Thymus (tissue), 11 donors: ENCODE results near the gene WDR86. TPM values are rescaled to one million over a fixed set of nuclear protein-coding genes. Genes with fewer than 3 reads are reported as not detected.

Source experiments
- DNase-seq, 9 donors: peaks; one replicate each; pipeline ENCODE4 v3.0.0-alpha.2; 2013; ENCODE audit warnings: low spot score in 9 of 9, low read depth in 6 of 9, missing footprints in 1 of 9
- H3K27ac ChIP-seq, 2 donors: one replicate each; pipeline ENCODE4 v1.5.1; 2013; ENCODE audit warnings: control low read depth in 1 of 2, low read depth in 1 of 2, low read length in 1 of 2, mild to moderate bottlenecking in 1 of 2, moderate library complexity in 1 of 2
- H3K27me3 ChIP-seq, 2 donors: one replicate each; pipeline ENCODE4 v1.5.1; 2013; ENCODE audit warnings: low read length in 1 of 2; ENCODE audit not compliant: control insufficient read depth in 2 of 2, insufficient read depth in 1 of 2
- H3K36me3 ChIP-seq, 2 donors: one replicate each; pipeline ENCODE4 v1.5.1; 2013; ENCODE audit warnings: low read length in 1 of 2, mild to moderate bottlenecking in 1 of 2, moderate library complexity in 1 of 2; ENCODE audit not compliant: control insufficient read depth in 2 of 2, insufficient read depth in 2 of 2
- H3K4me1 ChIP-seq, 2 donors: one replicate each; pipeline ENCODE4 v1.5.1; 2013; ENCODE audit warnings: low read length in 2 of 2; ENCODE audit not compliant: control insufficient read depth in 2 of 2, insufficient read depth in 2 of 2
- H3K4me3 ChIP-seq, 2 donors: one replicate each; pipeline ENCODE4 v1.5.1; 2013; ENCODE audit warnings: low read length in 2 of 2, control low read depth in 1 of 2, mild to moderate bottlenecking in 1 of 2
- H3K9me3 ChIP-seq, 2 donors: one replicate each; pipeline ENCODE4 v1.5.1; 2013; ENCODE audit warnings: low read length in 1 of 2, mild to moderate bottlenecking in 1 of 2; ENCODE audit not compliant: control insufficient read depth in 2 of 2, insufficient read depth in 1 of 2
- WGBS: extraction: QIAGEN DNeasy Blood & Tissue Kit; methylation state at CpG from one replicate; pipeline ENCODE4 v1.1.7; 2013; 5-methylcytosine and 5-hydroxymethylcytosine counted together
- polyA plus RNA-seq: library from polyadenylated mRNA; stranded (reverse); fragments of 200-250 nt; gene quantifications from one replicate; pipeline ENCODE4 v1.2.3, GENCODE V29; 2013
- total RNA-seq: library from RNA; stranded (reverse); fragments of 120-200 nt; gene quantifications from one replicate; pipeline ENCODE4 v1.2.4, GENCODE V29; 2013
- donor health status: healthy.

The WDR86 gene
- total and polyA plus RNA-seq, 2 donors: 1.3 to 5.0 TPM

DNA sequence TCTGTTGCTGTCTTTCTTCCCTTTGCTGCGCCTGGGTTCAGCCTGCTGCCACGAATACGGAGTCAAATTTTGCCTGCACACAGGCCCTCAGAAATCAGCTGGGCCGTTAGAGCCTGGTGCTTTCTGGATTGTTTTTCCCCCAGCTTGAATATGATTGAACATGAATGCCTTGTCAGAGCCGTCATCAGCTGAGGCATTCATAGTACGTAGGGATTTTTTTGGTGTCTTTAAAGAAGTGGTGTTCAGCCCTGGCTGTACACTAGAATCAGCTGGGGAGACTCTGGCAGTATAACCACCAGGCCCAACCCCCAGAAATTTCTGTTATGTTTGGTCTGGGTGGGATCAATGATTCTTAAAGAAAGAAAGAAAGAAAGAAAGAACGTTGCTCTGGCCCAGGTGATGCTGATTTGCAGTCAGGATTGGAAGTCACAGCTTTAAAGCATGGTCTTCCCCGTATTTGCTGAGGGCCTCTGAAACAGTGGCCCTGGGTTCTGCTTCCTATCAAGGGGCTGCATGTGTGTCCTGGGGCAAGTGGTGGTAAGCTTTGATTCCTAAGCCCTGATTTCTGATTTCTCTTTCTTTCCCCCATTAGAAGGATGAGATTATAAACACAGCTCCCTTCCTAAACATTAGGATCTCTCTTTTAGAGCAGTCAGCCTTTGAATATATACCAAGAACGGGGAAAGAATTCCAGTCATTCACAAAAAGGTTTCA, 43.5 kb downstream of the WDR86 start:
- WGBS: 95% methylated on average over 9 of the region's 9 CpGs
- DNase-seq: no peak
- Histone ChIP-seq H3K36me3 (peaks cover 24 to 62% of the 10 kb centered on the region in 2 donors), H3K9me3 (no peaks in the 10 kb centered on the region), H3K27me3 (no peaks in the 10 kb centered on the region), H3K27ac (peak overlapping the region in 1 of 2 donors; percentile 29), H3K4me3 (no peak overlapping the region), H3K4me1 (peaks cover 0 to 4% of the 10 kb centered on the region in 2 donors)

DNA sequence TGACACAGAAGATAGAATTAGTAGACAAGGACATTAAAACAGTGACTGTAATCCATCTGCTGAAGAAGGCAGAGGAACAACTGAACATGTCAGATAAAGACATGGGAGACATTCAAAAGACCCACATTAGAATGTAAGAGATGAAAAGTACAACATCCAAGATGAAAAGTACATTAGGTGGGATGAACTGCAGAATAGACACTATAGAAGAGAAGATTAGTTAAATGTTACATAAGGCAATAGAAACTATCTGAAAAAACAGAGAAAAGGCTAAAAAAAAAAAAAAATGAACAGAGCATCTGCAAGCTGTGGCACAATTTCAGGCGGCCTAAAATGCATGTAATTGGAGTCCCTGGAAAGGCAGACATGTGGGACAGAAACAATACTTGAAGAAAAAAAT, 46.7 kb downstream of the WDR86 start:
- Histone ChIP-seq H3K9me3 (no peaks in the 10 kb centered on the region), H3K4me1 (peaks cover 0 to 1% of the 10 kb centered on the region in 2 donors), H3K27ac (no peak overlapping the region), H3K36me3 (peaks cover 21 to 56% of the 10 kb centered on the region in 2 donors), H3K4me3 (no peak overlapping the region), H3K27me3 (no peaks in the 10 kb centered on the region)
- DNase-seq: no peak
- 100% methylated on average over 1 of the region's 1 CpG for WGBS

DNA sequence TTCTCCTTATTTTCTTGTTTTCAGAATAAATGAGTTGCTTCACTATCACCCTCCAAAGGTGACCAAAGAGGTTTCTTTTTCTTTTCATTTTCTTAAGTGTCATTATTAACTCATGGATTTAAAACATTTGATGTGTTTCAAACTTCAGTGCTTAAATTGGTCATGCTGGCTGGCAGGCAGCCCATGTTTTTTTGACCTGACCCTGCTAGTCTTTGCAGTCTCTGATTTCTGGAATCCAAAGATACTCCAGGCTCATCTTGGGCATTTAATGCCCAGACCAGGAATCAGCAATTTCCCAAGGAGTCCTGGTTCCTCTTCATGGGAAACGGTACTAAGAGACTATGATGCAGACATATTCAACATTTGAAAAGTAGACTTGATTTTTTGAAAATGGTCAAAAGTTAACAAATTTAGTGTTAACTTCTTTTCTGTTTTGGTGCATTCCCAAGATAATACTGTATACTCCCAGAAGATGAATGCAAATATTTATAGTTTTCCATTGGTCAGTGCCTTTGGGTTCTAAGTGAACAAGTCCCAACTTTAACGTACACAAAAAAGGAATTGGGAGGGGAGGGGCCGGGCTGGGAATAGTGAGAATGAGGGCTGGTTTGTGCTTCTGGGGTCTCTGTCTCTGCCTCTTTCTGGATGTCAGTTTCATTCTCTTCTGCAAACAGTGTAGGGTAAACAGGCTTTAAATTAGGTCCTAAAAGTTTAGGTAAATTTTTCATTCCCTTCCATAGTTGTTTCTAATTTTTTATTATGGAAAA, 48.5 kb downstream of the WDR86 start:
- no peak for DNase-seq
- no peak overlapping the region for H3K27ac ChIP-seq
- no peaks in the 10 kb centered on the region for H3K9me3 ChIP-seq
- H3K27me3 ChIP-seq: no peaks in the 10 kb centered on the region
- peaks cover 31 to 55% of the 10 kb centered on the region in 2 donors for H3K36me3 ChIP-seq
- 97% methylated on average over 3 of the region's 3 CpGs for WGBS
- no peak overlapping the region for H3K4me3 ChIP-seq
- no peaks in the 10 kb centered on the region for H3K4me1 ChIP-seq

DNA sequence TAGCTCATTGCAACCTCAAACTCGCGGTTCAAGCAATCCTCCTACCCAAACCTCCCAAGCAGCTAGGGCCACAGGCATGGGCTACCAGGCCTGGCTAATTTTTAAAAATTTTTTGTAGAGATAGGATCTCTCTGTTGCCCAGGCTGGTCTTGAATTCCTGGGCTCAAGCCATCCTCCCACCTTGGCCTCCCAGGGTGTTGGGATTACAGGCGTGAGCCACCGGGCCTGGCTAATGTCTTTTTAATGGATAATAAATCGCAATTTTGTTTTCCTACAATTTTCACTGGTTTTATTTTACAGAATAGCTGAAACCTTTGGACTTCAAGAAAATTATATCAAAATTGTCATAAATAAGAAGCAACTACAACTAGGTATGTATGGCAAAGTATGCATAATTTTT, 57.3 kb downstream of the WDR86 start:
- Histone ChIP-seq H3K27me3 (no peaks in the 10 kb centered on the region), H3K9me3 (no peaks in the 10 kb centered on the region), H3K27ac (peak overlapping the region; percentile 64 to 90), H3K4me1 (peaks cover 20 to 33% of the 10 kb centered on the region in 2 donors), H3K36me3 (peaks cover 31 to 59% of the 10 kb centered on the region in 2 donors), H3K4me3 (no peak overlapping the region)
- DNase-seq: no peak
- 68% methylated on average over 5 of the region's 5 CpGs for WGBS

DNA sequence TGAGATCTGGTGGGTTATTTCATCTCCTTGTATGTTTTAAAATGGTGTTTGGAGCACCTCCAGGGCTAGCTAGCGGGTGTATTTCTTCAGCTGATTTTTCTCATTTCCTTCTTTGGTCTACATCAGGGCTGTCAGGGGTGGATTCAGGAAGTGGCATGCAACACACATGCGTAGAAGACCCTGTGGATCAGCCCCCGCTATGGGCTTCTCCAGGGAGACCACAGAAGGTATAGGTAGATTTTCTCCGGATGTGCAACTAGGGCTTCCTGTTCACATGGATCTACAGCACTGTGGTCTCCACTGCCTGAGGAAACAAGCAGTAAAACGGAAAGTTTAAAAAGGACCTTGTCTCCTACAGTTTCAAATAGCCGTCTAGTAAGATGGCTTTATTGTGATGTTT, 57.9 kb downstream of the WDR86 start:
- Histone ChIP-seq H3K27ac (peak overlapping the region; percentile 64 to 90), H3K4me3 (no peak overlapping the region), H3K36me3 (peaks cover 32 to 56% of the 10 kb centered on the region in 2 donors), H3K27me3 (no peaks in the 10 kb centered on the region), H3K4me1 (peaks cover 20 to 33% of the 10 kb centered on the region in 2 donors), H3K9me3 (no peaks in the 10 kb centered on the region)
- WGBS: 12% methylated on average over 6 of the region's 6 CpGs
- DNase-seq: peak in 8 of 9 donors; percentile 49 to 88 (median 68)

DNA sequence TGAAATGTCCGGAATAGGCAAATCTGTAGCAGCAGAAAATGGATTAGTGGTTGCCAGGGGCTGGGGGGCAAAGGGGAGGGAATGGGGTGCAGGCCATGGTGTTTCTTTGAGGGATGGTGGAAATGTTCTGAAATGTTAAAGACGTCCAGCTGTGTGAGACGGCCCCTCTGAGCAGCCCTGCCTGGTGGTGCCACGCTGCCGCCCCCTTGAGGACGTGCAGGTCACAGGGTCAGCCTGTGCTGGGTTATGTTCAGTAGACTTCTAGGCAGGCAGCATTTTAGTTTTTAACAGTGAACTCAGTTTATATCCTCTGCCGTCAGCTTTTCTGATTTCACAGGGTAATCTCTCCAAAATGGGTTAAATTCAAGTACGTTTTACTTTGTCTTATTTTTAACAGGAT, 58.8 kb downstream of the WDR86 start:
- no peaks in the 10 kb centered on the region for H3K9me3 ChIP-seq
- no peaks in the 10 kb centered on the region for H3K27me3 ChIP-seq
- H3K27ac ChIP-seq: peak overlapping the region; percentile 65 to 90
- H3K4me1 ChIP-seq: peaks cover 20 to 33% of the 10 kb centered on the region in 2 donors
- DNase-seq: peak in 2 of 9 donors; percentile 23 to 40
- WGBS: 85% methylated on average over 8 of the region's 8 CpGs
- no peak overlapping the region for H3K4me3 ChIP-seq
- peaks cover 32 to 55% of the 10 kb centered on the region in 2 donors for H3K36me3 ChIP-seq

DNA sequence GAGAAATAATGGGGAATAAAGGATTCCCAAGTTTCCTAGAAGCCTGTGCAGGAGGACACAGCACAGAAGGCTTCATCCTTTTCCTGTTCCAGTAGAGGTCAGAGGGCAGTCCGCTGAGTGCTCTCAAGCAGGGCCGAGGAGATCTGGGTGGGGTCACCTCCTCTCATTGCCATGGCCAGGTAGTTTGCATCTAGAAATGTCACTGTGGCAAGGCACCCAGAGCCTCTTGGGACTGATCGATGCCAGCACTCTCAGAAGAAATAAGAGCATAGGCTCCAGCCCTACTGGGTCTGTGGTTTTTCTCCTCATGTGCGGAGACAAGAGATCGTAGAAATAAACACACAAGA, 60.4 kb downstream of the WDR86 start:
- 61% methylated on average over 5 of the region's 5 CpGs for WGBS
- H3K4me1 ChIP-seq: peaks cover 20 to 33% of the 10 kb centered on the region in 2 donors

DNA sequence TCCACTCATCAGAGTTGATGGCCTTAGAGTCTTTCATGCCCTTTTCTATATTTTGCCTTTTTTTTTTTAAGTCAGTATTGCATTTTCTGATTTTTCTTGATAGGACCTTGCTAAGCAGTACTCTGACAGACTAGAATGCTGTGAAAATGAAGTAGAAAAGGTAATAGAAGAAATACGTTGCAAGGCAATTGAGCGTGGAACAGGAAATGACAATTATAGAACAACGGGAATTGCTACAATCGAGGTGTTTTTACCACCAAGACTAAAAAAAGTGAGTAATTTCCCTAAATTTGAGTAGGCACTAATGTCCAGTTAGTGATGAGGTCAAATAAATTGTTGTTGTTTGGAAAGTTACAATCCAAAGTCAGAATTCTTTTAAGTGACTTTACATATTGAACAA, 60.9 kb downstream of the WDR86 start:
- no peak for DNase-seq
- H3K4me1 ChIP-seq: peaks cover 20 to 33% of the 10 kb centered on the region in 2 donors
- no peak overlapping the region for H3K4me3 ChIP-seq
- H3K36me3 ChIP-seq: peaks cover 23 to 49% of the 10 kb centered on the region in 2 donors
- H3K9me3 ChIP-seq: no peaks in the 10 kb centered on the region
- 80% methylated on average over 4 of the region's 4 CpGs for WGBS
- H3K27me3 ChIP-seq: no peaks in the 10 kb centered on the region
- peak overlapping the region; percentile 46 to 97 for H3K27ac ChIP-seq

More for the DNA sequence above, 60.4 kb downstream of the WDR86 start:
- H3K4me3 ChIP-seq: peak overlapping the region; percentile 58 to 62
- no peaks in the 10 kb centered on the region for H3K27me3 ChIP-seq
- H3K36me3 ChIP-seq: peaks cover 23 to 50% of the 10 kb centered on the region in 2 donors
- DNase-seq: no peak
- H3K9me3 ChIP-seq: no peaks in the 10 kb centered on the region
- H3K27ac ChIP-seq: peak overlapping the region; percentile 97

DNA sequence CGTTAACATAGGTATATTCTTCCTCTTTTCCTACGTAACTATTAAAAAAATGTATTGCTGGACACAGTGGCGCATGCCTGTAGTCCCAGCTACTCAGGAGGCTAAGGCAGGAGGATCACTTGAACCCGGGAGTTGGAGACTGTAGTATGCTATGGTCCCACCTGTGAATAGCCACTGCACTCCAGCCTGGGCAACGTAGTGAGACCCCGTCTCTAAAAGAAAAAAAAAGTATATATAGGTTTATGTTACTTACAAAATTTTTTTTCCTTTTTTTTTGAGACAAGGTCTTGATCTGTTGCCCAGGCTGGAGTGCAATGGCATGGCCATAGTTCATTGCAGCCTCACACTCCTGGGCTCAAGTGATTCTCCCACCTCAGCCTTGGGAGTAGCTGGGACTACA, 62.6 kb downstream of the WDR86 start:
- H3K27ac ChIP-seq: no peak overlapping the region
- no peak overlapping the region for H3K4me3 ChIP-seq
- no peaks in the 10 kb centered on the region for H3K27me3 ChIP-seq
- 98% methylated on average over 6 of the region's 6 CpGs for WGBS
- peaks cover 13 to 46% of the 10 kb centered on the region in 2 donors for H3K36me3 ChIP-seq
- no peaks in the 10 kb centered on the region for H3K9me3 ChIP-seq
- no peak for DNase-seq
- peaks cover 23 to 32% of the 10 kb centered on the region in 2 donors for H3K4me1 ChIP-seq
